Hematopoietic multipotent progenitor cell treated with erythropoietin and hydrocortisone succinate and interleukin-3 and kit ligand, for 15 days (in vitro differentiated cells): ENCODE measurements around the gene KLRC1.
"Not testable (repeated sequence)": the region's sequence is repeated elsewhere in the genome, so short reads cannot be mapped to it uniquely, and the experiment has no call there.

Experiments
- DNase-seq: peaks from one replicate; pipeline ENCODE4 v3.0.0-alpha.2; 2015; ENCODE audit warnings: low spot score

The KLRC1 gene

GRCh38 chr12:10453156-10453555, at the start of gene KLRC1:
Gene KLRC1, minus strand, starts transcription at chr12:10453377. Its CDS starts 2,221 bp downstream, at chr12:10451156.
- no peak for DNase-seq

GRCh38 chr12:10501030-10501429, 47.9 kb upstream of the KLRC1 start:
- no peak for DNase-seq

- no peak for DNase-seq
Observed at GRCh38 chr12:10498042-10498441, 44.9 kb upstream of the KLRC1 start.

- DNase-seq: no peak
Observed at GRCh38 chr12:10497602-10498001, 44.4 kb upstream of the KLRC1 start.

- DNase-seq: no peak
Observed at GRCh38 chr12:10491766-10492165, 38.6 kb upstream of the KLRC1 start.

GRCh38 chr12:10487328-10487727, 34.2 kb upstream of the KLRC1 start:
- DNase-seq: not testable (repeated sequence)

DNA sequence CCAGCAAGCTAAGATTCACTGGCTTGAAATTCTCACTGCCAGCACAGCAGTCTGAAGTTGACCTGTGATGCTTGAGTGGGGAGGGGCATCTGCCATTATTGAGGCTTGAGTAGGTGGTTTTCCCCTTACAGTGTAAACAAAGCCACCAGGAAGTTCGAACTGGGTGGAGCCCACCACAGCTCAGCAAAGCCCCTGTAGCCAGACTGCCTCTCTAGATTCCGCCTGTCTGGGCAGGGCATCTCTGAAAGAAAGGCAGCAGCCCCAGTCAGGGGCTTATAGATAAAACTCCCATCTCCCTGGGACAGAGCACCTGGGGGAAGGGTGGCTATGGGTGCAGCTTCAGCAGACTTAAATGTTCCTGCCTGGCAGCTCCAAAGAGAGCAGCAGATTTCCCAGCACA, 28.7 kb upstream of the KLRC1 start:
- not testable (repeated sequence) for DNase-seq

DNA sequence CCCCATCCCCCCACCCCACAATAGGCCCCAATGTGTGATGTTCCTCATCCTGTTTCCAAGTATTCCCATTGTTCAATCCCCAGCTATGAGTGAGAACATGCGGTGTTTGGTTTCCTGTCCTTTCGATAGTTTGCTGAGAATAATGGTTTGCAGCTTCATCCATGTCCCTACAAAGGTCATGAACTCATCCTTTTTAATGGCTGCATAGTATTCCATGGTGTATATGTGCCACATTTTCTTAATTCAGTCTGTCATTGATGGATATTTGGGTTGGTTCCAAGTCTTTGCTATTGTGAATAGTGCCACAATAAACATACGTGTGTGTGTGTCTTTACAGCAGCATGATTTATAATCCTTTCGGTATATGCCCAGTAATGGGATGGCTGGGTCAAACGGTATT, 19.6 kb upstream of the KLRC1 start:
- DNase-seq: not testable (repeated sequence)

DNA sequence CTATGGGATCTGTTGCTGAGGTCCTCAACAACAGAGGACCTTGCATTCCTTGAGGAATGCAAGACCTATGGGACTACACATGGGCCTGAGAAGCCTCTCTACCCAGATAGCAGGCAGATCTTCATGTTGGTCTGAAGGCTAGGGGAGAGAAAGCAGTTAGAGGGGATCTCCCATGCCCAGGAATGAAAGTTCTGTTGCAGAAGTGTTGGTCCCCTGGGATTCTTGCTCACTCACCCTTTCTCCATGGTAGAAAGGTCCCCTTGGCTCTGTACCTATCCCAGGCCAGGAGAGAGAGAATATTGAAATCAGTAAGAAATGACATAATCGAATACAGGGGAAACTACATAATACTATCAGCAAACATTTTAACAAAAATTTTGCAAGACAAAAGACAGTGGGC, 16.5 kb upstream of the KLRC1 start:
- DNase-seq: no peak

DNA sequence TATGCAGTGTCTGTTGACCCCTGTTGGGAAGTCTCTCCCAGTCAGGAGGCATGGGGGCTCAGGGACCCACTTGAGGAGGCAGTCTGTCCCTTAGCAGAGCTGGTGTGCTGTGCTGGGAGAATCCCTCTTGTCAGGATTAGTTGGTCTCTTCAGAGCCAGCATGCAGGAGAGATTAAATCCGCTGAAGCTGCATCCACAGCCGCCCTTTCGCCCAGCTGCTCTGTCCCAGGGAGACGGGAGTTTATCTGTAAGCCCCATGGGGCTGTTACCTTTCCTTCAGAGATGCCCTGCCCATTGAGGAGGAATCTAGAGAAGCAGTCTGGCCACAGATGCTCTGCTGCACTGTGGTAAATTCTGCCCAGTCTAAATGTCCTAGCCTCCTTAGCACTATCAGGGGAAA, 13.1 kb upstream of the KLRC1 start:
- no peak for DNase-seq

- DNase-seq: no peak
Observed at GRCh38 chr12:10457760-10458159, 4.6 kb upstream of the KLRC1 start.

- no peak for DNase-seq
Observed at GRCh38 chr12:10456856-10457255, 3.7 kb upstream of the KLRC1 start.

- no peak for DNase-seq
Observed at GRCh38 chr12:10455766-10456165, 2.6 kb upstream of the KLRC1 start.

GRCh38 chr12:10454531-10454930, 1.4 kb upstream of the KLRC1 start:
- DNase-seq: no peak

- DNase-seq: no peak
Observed at GRCh38 chr12:10448236-10448635, 4.9 kb downstream of the KLRC1 start.

DNA sequence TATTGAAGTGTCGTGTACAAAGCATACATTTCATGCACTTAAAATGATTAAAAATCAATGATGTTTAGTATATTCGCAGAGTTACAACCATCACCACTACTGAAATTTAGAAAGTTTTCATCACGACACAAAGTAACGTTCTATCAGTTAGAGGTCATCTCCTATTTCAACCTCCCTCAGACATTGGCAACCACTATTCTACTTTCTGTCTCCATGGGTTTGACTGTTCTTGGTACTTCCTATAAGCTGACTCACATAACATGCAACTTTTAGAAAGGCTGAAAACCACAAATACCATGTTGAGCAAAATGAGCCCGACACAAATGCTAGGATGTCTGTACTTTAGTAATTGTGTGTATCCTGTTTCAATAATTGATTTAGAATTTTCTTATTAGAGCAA, 7.1 kb downstream of the KLRC1 start:
- DNase-seq: not testable (repeated sequence)

- not testable (repeated sequence) for DNase-seq
Observed at GRCh38 chr12:10441144-10441543, 12.0 kb downstream of the KLRC1 start.

- not testable (repeated sequence) for DNase-seq
Observed at GRCh38 chr12:10439608-10440274, 13.4 kb downstream of the KLRC1 start.

GRCh38 chr12:10437601-10438000, 15.6 kb downstream of the KLRC1 start:
- DNase-seq: not testable (repeated sequence)

DNA sequence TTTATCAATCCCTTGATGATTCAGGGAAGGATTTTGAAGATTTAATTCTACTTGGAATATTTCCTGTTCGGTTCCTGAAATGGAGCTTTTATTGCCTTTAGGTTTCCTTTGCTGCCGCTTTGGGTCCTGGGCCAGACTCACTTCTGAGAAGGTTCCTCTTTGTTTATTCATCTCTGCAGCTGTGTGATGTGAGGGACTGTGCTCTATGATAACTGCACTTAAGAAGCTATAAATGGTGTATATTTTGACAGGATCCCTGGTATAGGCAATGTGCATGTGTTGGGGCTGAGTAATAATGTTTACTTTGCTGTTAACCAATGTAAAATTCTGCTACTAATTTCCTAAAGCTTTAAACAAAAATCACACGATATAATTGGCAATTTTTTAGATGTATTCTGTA, 17.4 kb downstream of the KLRC1 start, which contains the start of gene KLRC2:
Gene KLRC2, minus strand, starts transcription at position 195 of the 400 bp plus-strand sequence. Its CDS starts 24 bp downstream, at position 171.
- not testable (repeated sequence) for DNase-seq

DNA sequence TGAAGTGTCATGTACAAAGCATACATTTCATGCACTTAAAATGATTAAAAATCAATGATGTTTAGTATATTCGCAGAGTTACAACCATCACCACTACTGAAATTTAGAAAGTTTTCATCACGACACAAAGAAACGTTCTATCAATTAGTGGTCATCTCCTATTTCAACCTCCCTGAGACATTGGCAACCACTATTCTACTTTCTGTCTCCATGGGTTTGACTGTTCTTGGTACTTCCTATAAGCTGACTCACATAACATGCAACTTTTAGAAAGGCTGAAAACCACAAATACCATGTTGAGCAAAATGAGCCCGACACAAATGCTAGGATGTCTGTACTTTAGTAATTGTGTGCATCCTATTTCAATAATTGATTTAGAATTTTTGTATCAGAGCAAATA, 22.6 kb downstream of the KLRC1 start:
- not testable (repeated sequence) for DNase-seq

DNA sequence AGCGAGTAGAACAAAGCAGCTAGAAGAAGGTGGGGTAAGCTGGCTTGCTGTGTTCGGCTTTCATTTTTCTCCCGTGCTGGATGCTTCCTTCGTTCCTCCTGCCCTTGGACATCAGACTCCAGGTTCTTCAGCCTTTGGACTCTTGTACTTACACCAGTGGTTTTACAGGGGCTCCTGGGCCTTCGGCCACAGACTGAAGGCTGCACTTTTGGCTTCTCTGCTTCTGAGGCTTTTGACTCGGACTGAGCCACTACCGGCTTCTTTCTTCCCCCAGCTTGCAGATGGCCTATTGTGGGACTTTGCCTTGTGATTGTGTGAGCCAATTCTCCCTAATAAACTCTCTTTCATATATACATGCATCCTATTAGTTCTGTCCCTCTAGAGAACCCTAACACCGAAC, 27.2 kb downstream of the KLRC1 start:
- DNase-seq: not testable (repeated sequence)

GRCh38 chr12:10424260-10424899, 28.8 kb downstream of the KLRC1 start:
- not testable (repeated sequence) for DNase-seq

DNA sequence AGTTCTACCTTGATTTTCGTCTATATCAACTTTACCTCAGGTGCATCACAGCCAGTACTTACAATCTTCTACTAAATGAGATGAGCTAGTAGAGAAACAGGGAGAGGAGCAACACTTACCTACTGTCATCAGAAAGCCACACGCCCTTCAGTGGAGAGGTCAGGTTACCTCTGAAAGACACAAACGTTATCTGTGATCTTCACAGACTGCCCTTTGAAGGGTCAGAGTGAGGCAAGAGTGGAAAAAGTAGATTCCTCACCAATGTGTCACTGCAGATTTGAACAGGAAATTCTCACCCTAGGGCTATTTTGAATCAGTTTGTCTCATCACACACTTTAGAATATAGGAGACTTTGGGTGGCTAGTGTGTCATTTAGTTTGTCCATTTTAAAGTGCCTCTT, 31.0 kb downstream of the KLRC1 start:
- DNase-seq: not testable (repeated sequence)
